Measurements from ENCODE around the gene ARID5B. TPM values are rescaled to one million over a fixed set of nuclear protein-coding genes. Genes with fewer than 3 reads are reported as not detected.
"Not testable (repeated sequence)": the region's sequence is repeated elsewhere in the genome, so short reads cannot be mapped to it uniquely, and the experiment has no call there.

The ARID5B gene
- total and polyA plus RNA-seq, 2 donors = 11.3 to 18.6 TPM

DNA sequence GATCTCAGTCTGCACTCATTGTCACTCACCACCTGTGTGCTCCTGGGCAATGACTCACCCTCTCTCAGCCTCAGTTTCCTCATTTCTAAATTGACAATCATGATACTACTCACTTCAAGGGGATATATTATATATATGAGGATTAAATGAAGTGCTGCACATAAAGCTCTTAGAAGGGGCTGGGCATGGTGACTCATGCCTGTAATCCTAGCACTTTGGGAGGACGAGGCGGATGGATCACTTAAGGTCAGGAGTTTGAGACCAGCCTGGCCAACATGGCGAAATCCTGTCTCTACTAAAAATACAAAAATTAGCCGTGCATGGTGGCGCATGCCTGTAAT, 127.0 kb downstream of the ARID5B start:
- 98% methylated on average over 5 of the region's 5 CpGs for WGBS
- peak overlapping the region; percentile 37 to 38 for H3K27ac ChIP-seq (ENCODE audit: low read depth in 1 of 2, low read length in 1 of 2)
- not testable (repeated sequence) for H3K9me3 ChIP-seq (ENCODE audit: control insufficient read depth in 2 of 2, insufficient read depth in 1 of 2, low read length in 1 of 2); H3K27me3 ChIP-seq (ENCODE audit: control insufficient read depth in 2 of 2, insufficient read depth in 1 of 2, low read length in 1 of 2); H3K4me3 ChIP-seq (ENCODE audit: low read length in 2 of 2); H3K36me3 ChIP-seq (ENCODE audit: control insufficient read depth in 2 of 2, insufficient read depth in 2 of 2, low read length in 1 of 2); DNase-seq (ENCODE audit: low read depth in 6 of 9, low spot score in 9 of 9)
- H3K4me1 ChIP-seq (ENCODE audit: control insufficient read depth in 2 of 2, insufficient read depth in 2 of 2, low read length in 2 of 2) = peaks cover 13 to 26% of the 10 kb centered on the region in 2 donors

DNA sequence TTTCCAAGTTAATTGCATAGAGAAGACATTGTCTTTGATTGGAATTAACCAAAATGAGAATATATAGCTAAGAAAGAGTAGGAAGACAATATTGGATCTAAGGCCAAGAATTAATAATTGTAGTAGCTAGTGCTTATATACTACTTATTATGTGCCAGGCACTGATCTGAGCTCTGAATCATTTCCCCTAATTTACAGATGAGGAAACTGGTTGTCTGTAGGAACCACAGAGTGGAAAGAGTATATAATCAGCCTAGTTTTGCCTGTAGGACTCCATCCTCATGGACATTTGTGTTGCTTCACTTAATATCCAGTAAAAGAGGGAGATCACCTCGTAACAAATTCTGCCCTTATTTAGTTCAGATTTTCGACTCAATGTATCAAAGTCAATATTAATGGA, 127.9 kb downstream of the ARID5B start:
- Histone ChIP-seq H3K27ac (ENCODE audit: low read depth in 1 of 2, low read length in 1 of 2) (no peak overlapping the region), H3K9me3 (ENCODE audit: control insufficient read depth in 2 of 2, insufficient read depth in 1 of 2, low read length in 1 of 2) (no peaks in the 10 kb centered on the region), H3K4me3 (ENCODE audit: low read length in 2 of 2) (no peak overlapping the region), H3K36me3 (ENCODE audit: control insufficient read depth in 2 of 2, insufficient read depth in 2 of 2, low read length in 1 of 2) (peaks cover 0 to 5% of the 10 kb centered on the region in 2 donors), H3K27me3 (ENCODE audit: control insufficient read depth in 2 of 2, insufficient read depth in 1 of 2, low read length in 1 of 2) (no peaks in the 10 kb centered on the region), H3K4me1 (ENCODE audit: control insufficient read depth in 2 of 2, insufficient read depth in 2 of 2, low read length in 2 of 2) (peaks cover 13 to 27% of the 10 kb centered on the region in 2 donors)
- DNase-seq (ENCODE audit: low read depth in 6 of 9, low spot score in 9 of 9) = no peak
- WGBS = 97% methylated on average over 2 of the region's 2 CpGs

DNA sequence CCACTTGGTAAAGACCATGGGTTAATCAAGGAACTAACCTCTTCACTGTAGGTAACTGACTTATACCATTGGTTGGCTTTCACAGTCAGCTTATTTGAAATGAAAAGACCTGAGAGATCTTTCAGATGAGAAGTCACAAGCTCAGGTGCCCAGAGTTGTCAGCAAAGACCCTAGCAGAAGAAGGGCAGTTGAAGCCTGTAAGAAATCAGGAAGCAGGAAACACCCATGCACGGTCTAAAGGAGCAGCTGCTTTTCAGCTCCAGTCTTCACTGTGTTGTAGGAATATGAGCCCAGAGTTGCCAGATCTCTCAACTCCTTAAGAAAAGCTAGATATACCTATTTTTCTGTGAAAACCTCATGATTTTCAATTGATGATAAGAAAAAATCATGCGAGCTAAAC, 130.0 kb downstream of the ARID5B start:
- Histone ChIP-seq H3K27me3 (ENCODE audit: control insufficient read depth in 2 of 2, insufficient read depth in 1 of 2, low read length in 1 of 2) (no peaks in the 10 kb centered on the region), H3K4me1 (ENCODE audit: control insufficient read depth in 2 of 2, insufficient read depth in 2 of 2, low read length in 2 of 2) (peaks cover 17 to 46% of the 10 kb centered on the region in 2 donors), H3K36me3 (ENCODE audit: control insufficient read depth in 2 of 2, insufficient read depth in 2 of 2, low read length in 1 of 2) (peaks cover 0 to 10% of the 10 kb centered on the region in 2 donors), H3K4me3 (ENCODE audit: low read length in 2 of 2) (no peak overlapping the region), H3K27ac (ENCODE audit: low read depth in 1 of 2, low read length in 1 of 2) (peak overlapping the region; percentile 19 to 64), H3K9me3 (ENCODE audit: control insufficient read depth in 2 of 2, insufficient read depth in 1 of 2, low read length in 1 of 2) (no peaks in the 10 kb centered on the region)
- peak in 3 of 9 donors; percentile 38 to 69 (median 56) for DNase-seq (ENCODE audit: low read depth in 6 of 9, low spot score in 9 of 9)
- 48% methylated on average over 2 of the region's 2 CpGs for WGBS

DNA sequence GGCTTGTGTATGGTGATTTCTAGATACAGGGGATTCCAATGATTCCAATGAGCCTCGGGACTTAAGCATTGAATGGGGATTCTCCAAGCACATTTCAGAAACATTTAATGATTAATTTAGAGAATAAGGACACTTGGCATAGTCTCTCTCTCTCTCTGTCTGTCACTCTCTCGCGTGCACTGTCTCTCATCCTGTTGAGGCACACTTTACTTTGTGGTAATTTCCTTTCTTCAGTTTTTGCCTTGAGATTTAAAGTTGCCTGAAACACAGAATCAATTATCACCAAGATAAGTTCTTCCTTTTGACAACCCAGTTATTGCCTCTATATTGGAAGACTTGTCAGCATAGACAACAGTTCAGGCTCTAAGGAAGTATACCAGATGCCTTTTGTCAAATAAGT, 131.6 kb downstream of the ARID5B start:
- Histone ChIP-seq H3K4me1 (ENCODE audit: control insufficient read depth in 2 of 2, insufficient read depth in 2 of 2, low read length in 2 of 2) (peaks cover 26 to 59% of the 10 kb centered on the region in 2 donors), H3K27me3 (ENCODE audit: control insufficient read depth in 2 of 2, insufficient read depth in 1 of 2, low read length in 1 of 2) (no peaks in the 10 kb centered on the region), H3K27ac (ENCODE audit: low read depth in 1 of 2, low read length in 1 of 2) (peak overlapping the region; percentile 48 to 51), H3K36me3 (ENCODE audit: control insufficient read depth in 2 of 2, insufficient read depth in 2 of 2, low read length in 1 of 2) (peaks cover 0 to 9% of the 10 kb centered on the region in 2 donors), H3K9me3 (ENCODE audit: control insufficient read depth in 2 of 2, insufficient read depth in 1 of 2, low read length in 1 of 2) (no peaks in the 10 kb centered on the region), H3K4me3 (ENCODE audit: low read length in 2 of 2) (no peak overlapping the region)
- 81% methylated on average over 3 of the region's 3 CpGs for WGBS
- DNase-seq (ENCODE audit: low read depth in 6 of 9, low spot score in 9 of 9) = peak in 1 of 9 donors; percentile 53

DNA sequence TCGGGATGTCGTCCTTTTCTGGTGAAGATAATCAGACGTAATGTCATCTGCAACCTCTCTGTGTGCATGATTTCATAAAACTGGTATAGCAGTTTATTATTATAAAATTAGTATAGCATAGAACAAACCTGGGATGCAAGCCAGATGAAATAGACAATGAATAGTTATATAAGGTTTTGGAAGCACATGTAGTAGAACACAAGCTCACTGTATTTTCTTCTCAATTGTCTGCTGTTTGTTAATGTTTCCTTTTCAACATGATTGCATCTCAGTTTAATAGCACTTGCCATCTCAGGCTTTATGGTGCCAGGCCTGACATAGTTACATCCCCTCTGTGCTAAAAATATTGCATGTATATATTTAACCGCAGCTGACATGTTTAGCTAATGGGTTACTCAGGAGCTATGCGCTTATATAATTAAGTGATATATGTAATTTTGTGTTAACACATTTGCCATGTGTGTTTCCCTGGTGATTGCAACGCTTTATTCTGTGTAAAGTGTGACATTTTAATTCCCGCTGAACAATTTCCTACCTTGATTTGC, 132.7 kb downstream of the ARID5B start:
- WGBS = 96% methylated on average over 7 of the region's 7 CpGs
- no peak overlapping the region for H3K4me3 ChIP-seq (ENCODE audit: low read length in 2 of 2)
- H3K27ac ChIP-seq (ENCODE audit: low read depth in 1 of 2, low read length in 1 of 2) = no peak overlapping the region
- H3K9me3 ChIP-seq (ENCODE audit: control insufficient read depth in 2 of 2, insufficient read depth in 1 of 2, low read length in 1 of 2) = no peaks in the 10 kb centered on the region
- no peak for DNase-seq (ENCODE audit: low read depth in 6 of 9, low spot score in 9 of 9)
- peaks cover 30 to 66% of the 10 kb centered on the region in 2 donors for H3K4me1 ChIP-seq (ENCODE audit: control insufficient read depth in 2 of 2, insufficient read depth in 2 of 2, low read length in 2 of 2)
- H3K36me3 ChIP-seq (ENCODE audit: control insufficient read depth in 2 of 2, insufficient read depth in 2 of 2, low read length in 1 of 2) = peaks cover 0 to 6% of the 10 kb centered on the region in 2 donors
- no peaks in the 10 kb centered on the region for H3K27me3 ChIP-seq (ENCODE audit: control insufficient read depth in 2 of 2, insufficient read depth in 1 of 2, low read length in 1 of 2)

DNA sequence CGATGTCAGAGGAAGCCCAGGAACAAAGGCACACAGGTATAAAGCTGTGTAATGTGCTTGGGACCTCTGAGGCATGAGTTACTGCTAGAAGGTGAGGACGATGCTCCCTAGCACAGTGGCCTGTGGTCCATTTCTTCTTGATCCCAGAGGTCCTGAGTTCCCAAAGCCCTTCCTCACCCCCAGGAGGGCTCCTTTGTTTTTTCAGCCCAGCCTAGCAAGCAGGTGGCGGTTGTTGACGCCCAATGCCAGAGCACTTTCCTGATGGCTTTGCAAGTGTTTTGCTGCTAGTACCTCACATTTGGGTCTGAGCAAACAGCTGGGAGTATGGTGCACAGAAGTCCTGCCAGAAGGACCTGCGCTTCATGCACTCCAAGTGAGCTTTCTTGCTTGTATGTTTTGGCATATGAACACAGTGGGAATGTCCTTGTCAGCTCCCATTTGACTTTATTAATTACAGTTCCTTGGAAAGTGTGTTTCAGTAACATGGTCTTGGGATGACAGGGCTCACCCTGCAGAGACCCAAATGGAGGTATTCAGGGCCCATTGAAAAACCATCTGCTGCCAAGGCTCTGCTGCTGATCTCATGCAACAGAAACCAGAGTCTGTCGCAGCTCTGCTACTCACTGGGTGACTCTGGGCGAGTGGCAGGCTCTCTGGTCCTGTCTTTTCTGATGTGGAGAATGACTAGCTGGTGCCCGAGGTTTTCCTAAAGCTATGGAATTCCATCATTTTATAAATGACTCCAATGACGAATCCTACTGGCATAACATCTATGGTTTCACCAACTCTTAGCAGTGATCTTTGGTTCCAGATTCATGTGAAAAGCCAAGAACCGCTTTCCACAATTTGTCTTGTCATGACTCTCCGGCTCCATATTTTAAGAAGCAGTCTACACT, 134.9 kb downstream of the ARID5B start:
- H3K4me1 ChIP-seq (ENCODE audit: control insufficient read depth in 2 of 2, insufficient read depth in 2 of 2, low read length in 2 of 2) = peaks cover 30 to 68% of the 10 kb centered on the region in 2 donors
- H3K27me3 ChIP-seq (ENCODE audit: control insufficient read depth in 2 of 2, insufficient read depth in 1 of 2, low read length in 1 of 2) = no peaks in the 10 kb centered on the region
- no peak overlapping the region for H3K4me3 ChIP-seq (ENCODE audit: low read length in 2 of 2)
- peaks cover 0 to 6% of the 10 kb centered on the region in 2 donors for H3K36me3 ChIP-seq (ENCODE audit: control insufficient read depth in 2 of 2, insufficient read depth in 2 of 2, low read length in 1 of 2)
- peak in 1 of 9 donors; percentile 44 for DNase-seq (ENCODE audit: low read depth in 6 of 9, low spot score in 9 of 9)
- H3K27ac ChIP-seq (ENCODE audit: low read depth in 1 of 2, low read length in 1 of 2) = peak overlapping the region in 1 of 2 donors; percentile 76
- no peaks in the 10 kb centered on the region for H3K9me3 ChIP-seq (ENCODE audit: control insufficient read depth in 2 of 2, insufficient read depth in 1 of 2, low read length in 1 of 2)
- WGBS = 95% methylated on average over 11 of the region's 11 CpGs

DNA sequence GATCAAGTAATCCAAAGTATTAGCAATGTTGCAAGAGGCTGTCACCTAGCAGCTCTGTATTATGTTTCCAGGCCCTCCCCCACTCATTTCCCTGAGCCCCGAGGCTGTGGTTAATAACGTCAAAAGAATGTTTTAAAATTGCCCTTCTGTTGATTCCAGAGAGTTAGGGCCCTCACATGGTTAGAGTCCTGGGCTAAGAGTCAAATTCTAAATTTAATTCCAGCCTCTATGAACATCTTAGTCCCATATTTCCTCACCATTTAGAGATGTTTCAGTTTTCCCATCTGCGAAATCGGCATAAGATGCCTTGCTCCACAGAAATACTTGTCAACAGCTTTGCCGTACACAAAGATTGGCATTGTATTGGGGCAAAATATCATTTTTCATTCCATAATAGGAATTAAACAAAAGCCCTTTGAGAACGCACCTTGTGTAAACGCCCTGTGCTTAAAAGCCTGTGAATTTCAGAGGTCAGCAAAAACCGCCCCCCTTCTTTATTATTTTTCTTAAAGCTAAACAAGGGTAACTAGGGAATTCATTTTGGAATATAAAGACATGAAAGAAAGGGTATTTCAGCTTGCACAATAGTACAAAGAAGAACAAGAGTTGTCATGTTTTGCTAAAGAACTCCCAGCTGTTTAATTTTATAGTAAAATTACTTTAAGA, 135.8 kb downstream of the ARID5B start:
- Histone ChIP-seq H3K36me3 (ENCODE audit: control insufficient read depth in 2 of 2, insufficient read depth in 2 of 2, low read length in 1 of 2) (peaks cover 0 to 6% of the 10 kb centered on the region in 2 donors), H3K27me3 (ENCODE audit: control insufficient read depth in 2 of 2, insufficient read depth in 1 of 2, low read length in 1 of 2) (no peaks in the 10 kb centered on the region), H3K4me1 (ENCODE audit: control insufficient read depth in 2 of 2, insufficient read depth in 2 of 2, low read length in 2 of 2) (peaks cover 26 to 59% of the 10 kb centered on the region in 2 donors), H3K9me3 (ENCODE audit: control insufficient read depth in 2 of 2, insufficient read depth in 1 of 2, low read length in 1 of 2) (no peaks in the 10 kb centered on the region), H3K27ac (ENCODE audit: low read depth in 1 of 2, low read length in 1 of 2) (peak overlapping the region; percentile 9 to 76), H3K4me3 (ENCODE audit: low read length in 2 of 2) (no peak overlapping the region)
- WGBS = 78% methylated on average over 8 of the region's 8 CpGs
- DNase-seq (ENCODE audit: low read depth in 6 of 9, low spot score in 9 of 9) = no peak

DNA sequence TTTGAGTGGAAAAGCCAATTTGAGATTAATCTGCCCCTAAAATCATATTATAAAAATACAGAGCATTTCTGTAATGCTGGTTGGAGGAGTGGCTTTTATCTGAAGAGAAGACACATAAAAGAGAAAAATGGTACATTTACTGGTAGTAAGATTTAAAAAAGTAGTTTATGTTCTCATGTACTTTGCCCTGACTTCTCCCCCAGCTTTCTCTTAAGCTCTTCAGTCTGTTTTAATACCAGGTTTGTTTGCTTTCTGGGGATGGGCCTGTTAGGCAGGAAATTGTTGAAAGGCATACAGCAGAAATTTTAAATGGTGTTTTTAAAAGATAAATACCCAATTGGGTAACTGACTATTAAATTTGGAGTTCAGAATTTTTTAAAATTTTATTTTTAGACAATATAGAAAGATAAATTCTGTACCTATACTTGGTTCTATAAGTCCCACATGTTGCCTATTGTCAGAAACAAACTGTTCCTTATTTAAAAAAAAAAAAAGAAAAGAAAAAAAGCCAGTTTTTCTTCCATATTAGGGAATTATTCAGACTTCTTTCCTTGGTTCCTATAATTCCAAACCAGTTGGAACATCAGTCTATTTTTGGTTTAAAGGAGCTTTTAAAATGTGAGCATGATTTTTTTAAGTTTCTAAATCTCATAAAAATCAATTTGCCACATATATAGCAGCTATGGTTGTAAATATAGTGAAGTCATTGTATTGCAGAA, 136.6 kb downstream of the ARID5B start:
- Histone ChIP-seq H3K27ac (ENCODE audit: low read depth in 1 of 2, low read length in 1 of 2) (peak overlapping the region in 1 of 2 donors; percentile 76), H3K9me3 (ENCODE audit: control insufficient read depth in 2 of 2, insufficient read depth in 1 of 2, low read length in 1 of 2) (no peaks in the 10 kb centered on the region), H3K36me3 (ENCODE audit: control insufficient read depth in 2 of 2, insufficient read depth in 2 of 2, low read length in 1 of 2) (peaks cover 0 to 6% of the 10 kb centered on the region in 2 donors), H3K4me1 (ENCODE audit: control insufficient read depth in 2 of 2, insufficient read depth in 2 of 2, low read length in 2 of 2) (peaks cover 24 to 55% of the 10 kb centered on the region in 2 donors), H3K27me3 (ENCODE audit: control insufficient read depth in 2 of 2, insufficient read depth in 1 of 2, low read length in 1 of 2) (no peaks in the 10 kb centered on the region), H3K4me3 (ENCODE audit: low read length in 2 of 2) (no peak overlapping the region)
- peak in 1 of 9 donors; percentile 68 for DNase-seq (ENCODE audit: low read depth in 6 of 9, low spot score in 9 of 9)

Measured in thymus (tissue), 11 donors.